HepG2 (cell line): ENCODE data around the gene ESRP2. TPM values are rescaled to one million over a fixed set of nuclear protein-coding genes. Genes with fewer than 3 reads are reported as not detected.

ENCODE experiments used
- AKAP8 ChIP-seq: sonication (generic); formaldehyde crosslinking; IDR thresholded peaks from 2 replicates; pipeline ENCODE4 v1.5.1; 2020; ENCODE audit warnings: mild to moderate bottlenecking, missing genetic modification reagents
- ATF2 ChIP-seq: sonication (generic); formaldehyde crosslinking; IDR thresholded peaks from 2 replicates; pipeline ENCODE4 v1.4.0; 2020; ENCODE audit warnings: missing genetic modification reagents
- ATM ChIP-seq: fragments of 450-650 bp; IDR thresholded peaks from 2 replicates; pipeline ENCODE4 v1.7.1; 2017; ENCODE audit warnings: mild to moderate bottlenecking, borderline replicate concordance
- CSRNP2 ChIP-seq: sonication (generic); formaldehyde crosslinking; conservative IDR thresholded peaks from 2 replicates; pipeline ENCODE4 v1.8.0; 2022; ENCODE audit warnings: low read depth, missing genetic modification reagents
- ESRRA ChIP-seq: sonication (generic); formaldehyde crosslinking; IDR thresholded peaks from 2 replicates; pipeline ENCODE4 v1.5.1; 2020; ENCODE audit warnings: mild to moderate bottlenecking, low read depth, missing genetic modification reagents
- FOXA1 ChIP-seq, 2 experiments: fragments of 450-650 bp in 1 of 2; sonication (generic) in 1 of 2; formaldehyde crosslinking in 1 of 2; IDR thresholded peaks; 2 replicates each; pipeline versions ENCODE4 v1.4.0 to v1.6.1; 2016 to 2020; ENCODE audit warnings: missing genetic modification reagents in 1 of 2
- NFE2 ChIP-seq: sonication (generic); formaldehyde crosslinking; IDR thresholded peaks from 2 replicates; pipeline ENCODE4 v1.4.0; 2020; ENCODE audit warnings: missing genetic modification reagents
- POLR2G ChIP-seq: fragments of 200-400 bp; formaldehyde crosslinking; IDR thresholded peaks from 2 replicates; pipeline ENCODE4 v1.6.1; 2018; ENCODE audit warnings: mild to moderate bottlenecking, low read depth, low read length, moderate library complexity
- THAP11 ChIP-seq: IDR thresholded peaks from 2 replicates; pipeline ENCODE4 v1.6.1; 2016; ENCODE audit warnings: missing biosample characterization, missing genetic modification reagents
- ZFP90 ChIP-seq: sonication (generic); formaldehyde crosslinking; IDR thresholded peaks from 2 replicates; pipeline ENCODE4 v1.8.0; 2022; ENCODE audit warnings: missing genetic modification reagents, mild to moderate bottlenecking, inconsistent platforms, borderline replicate concordance
- ZNF407 ChIP-seq: sonication (generic); formaldehyde crosslinking; IDR thresholded peaks from one replicate; pipeline ENCODE4 v1.5.1; 2020; ENCODE audit warnings: mild to moderate bottlenecking, missing genetic modification reagents; ENCODE audit errors: not compliant biosample characterization
- ZNF800 ChIP-seq: sonication (generic); formaldehyde crosslinking; IDR thresholded peaks from 2 replicates; pipeline ENCODE4 v1.4.0; 2020; ENCODE audit warnings: missing genetic modification reagents
- ZNF891 ChIP-seq: sonication (generic); formaldehyde crosslinking; IDR thresholded peaks from 2 replicates; pipeline ENCODE4 v1.5.0; 2020; ENCODE audit warnings: mild to moderate bottlenecking, missing genetic modification reagents
- ZSCAN20 ChIP-seq: sonication (generic); formaldehyde crosslinking; IDR thresholded peaks from 2 replicates; pipeline ENCODE4 v1.4.0; 2020; ENCODE audit warnings: missing genetic modification reagents, mild to moderate bottlenecking, borderline replicate concordance
- ZSCAN29 ChIP-seq: sonication (generic); formaldehyde crosslinking; conservative IDR thresholded peaks from 2 replicates; pipeline ENCODE4 v1.4.0; 2020; ENCODE audit warnings: mild to moderate bottlenecking, missing genetic modification reagents
- polyA plus RNA-seq, 8 experiments: library from polyadenylated mRNA; depleted of rRNA in 3 of 8; stranded (reverse) in 7 of 8; unstranded in 1 of 8; fragments of >200 nt; fragmentation: Illumina TruSeq in 4 of 8; extraction: Trizol in 4 of 8; gene quantifications; 2 replicates each; pipeline versions ENCODE4 v1.2.1 to v1.2.3, GENCODE V29; 2011 to 2016; ENCODE audit warnings: low read depth in 4 of 8, missing spikeins in 1 of 8, mixed read lengths in 1 of 8; ENCODE audit not compliant: insufficient read depth in 1 of 8
- total RNA-seq, 5 experiments: library from RNA; depleted of rRNA; stranded (reverse); fragments of >200 nt; fragmentation: Illumina TruSeq; extraction: Trizol; gene quantifications; 2 replicates each; pipeline ENCODE4 v1.2.3, GENCODE V29; 2016; ENCODE audit warnings: low read depth in 1 of 5

The ESRP2 gene
- total and polyA plus RNA-seq, 2 of the 13 experiments (the other 11 are each of a cell fraction or from before 2014, with no cell fraction given): 21.1 to 32.4 TPM

GRCh38 chr16:68234188-68235107 is 1.5 kb downstream of the ESRP2 start (continued):
- no peak for TF ChIP-seq ZSCAN20 (CRISPR knock-in tag)
- peak; percentile 66 for TF ChIP-seq POLR2G
- TF ChIP-seq AKAP8: peak; percentile 80
- no peak for TF ChIP-seq ZFP90 (CRISPR knock-in tag)
- no peak for TF ChIP-seq NFE2 (CRISPR knock-in tag)
- TF ChIP-seq THAP11 (CRISPR knock-in tag): peak; percentile 71
- no peak for TF ChIP-seq ZNF800
- TF ChIP-seq ATM: no peak
- no peak; the same call in 1 of the 2 replicates for TF ChIP-seq ZNF891 (CRISPR knock-in tag)
- TF ChIP-seq ATF2 (CRISPR knock-in tag): peak; percentile 51; the same call in 1 of the 2 replicates
- no peak for TF ChIP-seq ESRRA (CRISPR knock-in tag)
- no peak for TF ChIP-seq ZSCAN29 (CRISPR knock-in tag)
- no peak for TF ChIP-seq CSRNP2 (CRISPR knock-in tag)
- peak; percentile 78 for TF ChIP-seq ZNF407
- no peak for TF ChIP-seq FOXA1 (IDR thresholded peaks at IDR 0.05)
- peak; percentile 87 for TF ChIP-seq FOXA1 (CRISPR knock-in tag; IDR thresholded peaks at IDR 0.05)
